Left hindlimb (tissue), 1 donor: ENCODE measurements around the gene KCNQ5.
A peak's percentile ranks its signal among the peaks of the same experiment; 100 is the strongest.

Source experiments
- DNase-seq: peaks from one replicate; pipeline ENCODE4 v3.0.0-alpha.2; 2018

KCNQ5 gene

DNA sequence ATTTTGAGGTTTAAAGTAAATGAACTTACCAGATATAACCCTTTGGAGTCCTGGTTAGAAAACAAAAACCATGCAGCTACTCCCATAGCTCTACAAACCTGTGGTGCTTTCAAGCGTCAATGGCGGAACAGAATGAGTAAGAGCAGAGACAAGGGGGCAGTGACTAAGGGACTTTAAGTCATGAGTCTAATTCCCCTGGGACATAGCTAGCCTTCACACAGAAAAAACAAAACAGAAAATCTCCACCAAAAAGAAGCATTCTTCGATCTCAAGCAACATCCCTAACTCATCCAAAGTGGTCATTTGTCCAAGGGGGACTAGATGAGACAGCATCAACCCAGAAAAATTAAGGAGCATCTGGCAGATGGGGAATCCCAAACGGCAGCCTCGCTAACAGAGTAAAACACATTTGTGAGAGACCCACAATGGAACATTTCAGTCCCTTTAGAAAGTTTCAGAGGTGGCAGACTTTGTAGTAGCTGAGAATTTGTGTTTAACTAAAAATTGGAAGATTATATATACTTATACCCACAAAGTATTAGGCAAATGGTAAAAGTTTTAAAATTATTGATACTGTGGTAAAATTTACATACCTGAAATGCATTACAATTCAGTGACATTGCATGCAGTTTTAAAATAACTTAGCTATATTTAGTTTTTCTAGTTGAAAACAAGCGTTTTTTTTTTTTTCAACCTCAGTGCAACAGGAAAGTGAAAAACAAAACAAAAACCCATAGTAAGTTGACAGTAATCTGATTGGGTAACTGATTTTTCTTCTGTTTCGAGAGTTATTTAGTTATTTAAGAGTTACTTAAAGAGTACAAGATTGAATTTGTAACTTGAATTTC lies 67.5 kb downstream of the KCNQ5 start:
- DNase-seq, result no peak

DNA sequence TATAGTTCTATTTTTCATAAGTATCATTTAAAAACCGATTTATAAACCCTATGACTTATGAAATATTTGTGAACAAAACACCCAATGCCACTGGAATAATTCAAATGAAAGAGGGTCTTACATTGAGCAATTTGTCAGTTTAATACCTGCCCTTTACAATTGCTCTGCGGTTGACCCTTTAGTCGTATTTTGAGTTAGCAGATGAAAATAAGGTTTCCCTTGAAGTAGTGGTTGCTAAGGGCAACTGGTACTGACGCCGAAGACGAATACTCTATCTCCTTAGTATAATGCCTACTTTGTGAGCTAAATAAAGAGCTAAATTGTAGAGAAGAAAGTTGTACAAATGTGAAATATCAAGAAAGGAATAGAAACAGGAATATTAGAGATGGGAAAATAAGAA lies 69.4 kb downstream of the KCNQ5 start:
- no peak for DNase-seq

DNA sequence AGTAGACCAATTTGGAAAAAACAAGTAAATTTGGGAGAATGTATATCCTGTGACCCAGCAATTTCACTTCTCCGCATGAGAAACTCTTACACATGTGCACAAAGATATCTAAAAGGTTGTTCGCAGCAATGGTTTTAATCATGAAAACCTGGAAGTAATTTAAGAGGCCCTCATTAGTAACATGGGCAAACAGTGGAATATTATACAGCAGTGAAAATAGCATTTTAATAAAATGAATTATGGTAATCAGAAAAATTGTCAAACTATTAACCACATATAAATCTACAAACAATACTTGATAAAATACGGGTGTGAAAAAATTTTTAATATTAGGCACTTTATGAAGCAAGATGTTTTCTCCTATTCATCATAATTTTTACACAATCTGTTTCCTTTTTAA lies 74.2 kb downstream of the KCNQ5 start:
- no peak for DNase-seq

DNA sequence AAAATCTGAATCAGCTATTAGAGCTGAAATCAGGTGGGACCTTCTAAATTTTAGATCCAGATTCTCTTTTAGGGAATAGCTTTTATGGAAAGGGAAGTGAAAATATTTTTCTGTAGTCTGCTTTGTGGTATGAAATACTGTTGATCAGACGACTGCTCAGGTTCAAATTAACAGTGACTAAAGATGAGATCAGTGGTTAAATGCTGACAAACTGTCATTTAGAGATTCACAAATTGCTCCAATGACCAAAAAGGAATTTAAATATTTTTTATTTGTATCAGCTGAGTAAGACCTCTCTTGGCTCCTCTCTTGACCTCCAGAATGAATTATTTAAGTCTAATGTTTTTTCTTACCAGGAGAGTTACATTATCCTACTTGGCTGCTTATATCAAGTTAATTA lies 77.3 kb downstream of the KCNQ5 start:
- DNase-seq, result no peak

DNA sequence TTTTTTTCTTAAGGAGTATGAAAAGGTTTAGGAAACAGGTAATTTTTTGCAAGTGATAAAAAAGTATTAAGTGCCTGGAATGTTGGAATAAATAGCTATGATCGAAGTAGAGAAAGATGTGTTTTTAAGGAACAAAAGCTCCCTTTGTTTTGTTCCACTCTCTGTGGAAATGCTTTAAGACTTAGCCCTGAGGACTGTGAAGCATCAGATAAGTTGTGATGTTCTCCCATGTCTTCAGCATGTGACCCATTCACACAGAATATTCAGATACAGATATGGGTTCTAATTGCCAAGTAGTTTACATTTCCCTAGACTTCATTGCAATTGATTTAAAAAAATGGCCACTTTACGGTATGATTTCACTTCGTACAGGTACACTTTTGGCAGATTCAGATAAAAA lies 80.6 kb downstream of the KCNQ5 start:
- DNase-seq, result no peak

DNA sequence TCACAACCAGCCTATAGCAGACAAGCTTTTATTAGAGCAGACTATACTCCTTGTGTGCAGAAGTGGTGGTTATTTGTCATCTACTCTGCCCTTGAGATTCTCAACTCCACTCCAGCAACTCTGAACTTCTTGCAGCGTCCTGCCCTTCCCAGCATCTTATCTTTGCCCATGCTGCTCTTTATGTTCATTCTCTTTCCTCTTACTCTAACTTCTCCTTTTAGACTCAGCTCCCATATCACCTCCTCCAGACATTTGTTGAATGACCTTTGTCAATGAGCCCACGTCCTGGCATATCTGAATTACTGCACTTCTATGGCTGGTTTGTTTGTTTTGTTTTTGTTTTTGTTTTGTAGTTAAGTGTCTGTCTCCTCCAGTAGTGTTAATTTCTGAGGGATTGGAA lies 81.2 kb downstream of the KCNQ5 start:
- no peak for DNase-seq

DNA sequence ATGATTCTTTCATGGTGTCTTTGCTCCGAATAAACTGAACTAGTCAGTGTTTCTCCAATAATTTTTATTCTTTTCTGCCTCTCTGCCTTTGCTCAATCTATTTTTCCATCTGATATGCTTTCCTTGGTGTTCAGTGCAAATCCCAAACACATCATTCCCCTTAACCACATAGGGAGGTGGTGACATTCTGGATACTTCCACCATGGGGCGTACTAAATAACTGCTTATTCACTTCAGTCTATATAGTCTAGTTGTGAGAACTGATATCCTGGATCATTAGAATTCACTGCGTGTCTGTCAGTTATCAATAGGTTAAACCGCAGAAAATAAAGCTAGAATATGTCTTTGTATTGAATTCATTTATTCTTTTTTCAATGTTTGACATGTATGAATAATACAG lies 83.1 kb downstream of the KCNQ5 start:
- no peak for DNase-seq

DNA sequence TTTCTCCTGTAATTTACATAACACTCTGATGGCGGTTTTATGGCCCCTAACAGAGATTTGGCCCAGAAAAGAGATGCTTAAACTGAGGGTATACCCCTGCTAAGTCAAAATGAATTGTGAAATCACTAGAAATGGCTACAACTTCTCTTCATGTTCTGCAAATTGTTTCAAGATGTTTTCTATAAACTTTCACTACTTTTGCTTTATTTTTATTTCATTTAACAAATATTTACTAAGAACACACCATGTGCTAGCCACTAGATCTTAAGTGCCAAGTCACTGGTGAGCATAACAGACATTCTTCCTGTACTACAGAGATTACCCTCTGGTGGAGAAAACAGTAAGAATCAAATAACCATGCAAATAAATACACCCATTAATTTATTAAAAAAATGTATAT lies 87.6 kb downstream of the KCNQ5 start:
- DNase-seq, result no peak

DNA sequence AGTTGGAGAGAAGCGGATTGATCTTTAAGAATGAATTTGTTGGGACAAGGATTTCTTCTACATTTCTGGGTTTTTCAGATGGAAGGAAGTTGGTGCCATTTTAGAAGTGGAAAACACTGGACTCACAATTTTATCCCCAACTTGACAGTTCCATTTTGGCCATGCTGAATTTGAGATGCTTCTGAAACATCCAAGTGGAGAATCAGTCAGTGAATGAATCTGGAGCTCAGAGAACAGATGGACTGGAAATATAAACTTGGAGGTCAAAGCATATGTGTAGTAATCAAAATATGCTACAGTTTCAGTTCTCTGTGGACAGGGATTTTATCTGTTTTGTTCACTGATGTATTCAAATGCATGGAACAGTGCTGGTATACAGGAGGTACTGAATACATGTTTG lies 89.9 kb downstream of the KCNQ5 start:
- no peak for DNase-seq

DNA sequence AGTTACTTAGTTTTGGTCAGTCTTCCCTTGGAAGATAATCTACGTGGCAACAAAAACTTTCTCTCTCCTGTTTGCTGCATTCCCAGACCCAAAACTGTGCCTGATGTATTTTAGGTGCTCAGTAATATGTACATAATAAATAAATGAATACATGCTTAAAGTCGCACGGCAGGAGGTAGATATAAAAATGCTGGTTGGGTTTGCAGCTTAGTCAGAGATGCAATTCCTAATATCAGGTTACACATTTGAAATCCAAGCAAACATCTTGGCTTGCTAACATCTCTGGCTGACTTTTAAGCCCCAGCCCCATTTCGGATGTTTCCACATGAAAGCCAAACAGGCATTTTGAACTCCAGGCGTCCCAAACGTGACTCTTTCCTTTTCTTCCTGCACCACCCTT lies 91.0 kb downstream of the KCNQ5 start:
- DNase-seq, result no peak

DNA sequence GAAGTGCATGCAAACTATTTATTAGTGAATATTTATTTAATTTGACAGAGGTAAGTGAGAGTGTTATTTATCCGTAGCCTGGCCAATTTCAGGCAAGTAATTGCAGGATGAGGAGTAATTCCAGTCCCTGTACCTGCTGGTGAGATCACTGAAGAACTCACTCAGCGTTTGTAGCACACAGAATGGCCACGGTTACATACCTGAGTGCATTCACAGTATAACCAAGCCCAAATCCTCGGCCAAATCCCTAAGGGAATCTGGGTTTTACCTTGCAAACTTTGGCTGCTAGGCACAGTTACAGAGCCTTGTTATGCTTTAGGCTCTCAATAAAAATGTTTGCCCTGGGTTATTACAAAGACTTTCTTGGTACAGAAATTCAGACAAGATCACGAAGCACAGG lies 93.3 kb downstream of the KCNQ5 start:
- DNase-seq, result no peak

DNA sequence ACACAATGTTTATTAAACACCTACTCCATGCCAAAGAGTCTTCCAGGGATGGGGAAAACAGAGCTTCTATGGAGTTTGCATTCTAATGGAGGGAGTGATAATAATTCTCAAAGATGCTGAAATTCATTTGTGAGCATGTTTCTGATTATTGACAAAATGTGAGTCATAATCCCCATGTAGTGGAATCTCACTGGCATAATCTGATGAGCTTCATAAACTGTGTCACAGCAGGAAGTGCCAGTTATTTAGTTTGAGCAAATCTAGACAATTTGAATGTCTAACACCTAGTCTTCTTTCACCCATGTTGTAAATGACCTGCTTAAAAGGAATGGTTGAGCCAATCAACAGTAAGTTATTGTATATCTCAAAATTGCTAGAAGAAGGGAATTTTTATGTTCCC lies 95.1 kb downstream of the KCNQ5 start:
- DNase-seq, result no peak

DNA sequence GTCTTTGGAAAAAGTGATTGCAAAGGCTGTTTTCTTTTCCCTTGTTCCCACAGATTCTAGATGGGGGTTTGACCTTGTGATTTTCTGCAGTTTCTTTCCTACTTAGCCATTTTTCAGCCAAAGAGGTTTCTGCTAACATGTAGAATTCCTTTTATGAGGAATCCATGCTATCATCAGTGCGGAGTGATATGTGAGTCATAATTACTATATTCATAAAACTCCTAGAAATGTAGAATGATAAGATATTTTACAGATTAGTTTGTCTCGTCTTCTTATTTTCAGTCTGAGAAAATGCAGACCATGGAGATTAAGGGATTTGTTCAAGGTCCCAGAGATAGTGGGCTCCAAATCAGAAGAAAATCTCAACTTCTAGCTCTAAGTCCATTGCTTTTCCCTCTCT lies 98.6 kb downstream of the KCNQ5 start:
- DNase-seq, result no peak

DNA sequence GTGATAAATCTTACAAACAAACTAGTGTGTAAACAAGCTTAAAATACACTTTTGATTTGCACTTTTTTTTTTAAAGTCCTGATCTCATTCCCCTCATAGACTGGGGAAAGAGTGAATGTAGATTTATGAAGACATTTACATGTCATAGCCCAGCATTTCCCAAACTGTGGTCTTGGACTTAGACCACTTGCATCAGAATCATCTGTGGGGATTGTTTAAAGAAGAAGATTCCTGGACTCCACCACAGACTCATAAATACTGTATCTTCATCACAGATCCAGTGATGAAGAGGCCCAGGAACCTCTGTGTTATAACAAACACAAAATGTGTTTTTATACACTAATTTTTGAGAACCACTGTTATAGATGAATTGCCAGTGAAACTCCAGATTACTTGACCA lies 99.5 kb downstream of the KCNQ5 start:
- DNase-seq, result no peak

DNA sequence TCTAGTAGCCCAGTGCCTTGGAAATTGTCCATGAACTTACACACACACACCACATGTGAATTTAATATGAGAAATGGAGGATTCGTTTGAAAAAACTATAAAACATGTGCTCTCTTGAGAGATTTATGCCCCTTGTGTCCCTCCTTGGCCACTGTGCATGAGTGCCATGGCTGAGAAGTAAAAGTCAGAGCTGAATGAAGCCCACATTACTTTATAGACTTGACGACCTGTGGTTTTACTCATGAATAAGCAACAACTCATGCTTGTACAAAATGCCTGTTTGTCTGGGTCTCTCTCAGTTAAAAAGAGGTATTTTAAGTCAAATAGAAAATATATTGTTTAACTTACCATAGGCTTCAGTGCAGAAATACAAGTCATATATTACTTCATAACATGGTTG lies 102.7 kb downstream of the KCNQ5 start:
- DNase-seq, result peak; percentile 26

DNA sequence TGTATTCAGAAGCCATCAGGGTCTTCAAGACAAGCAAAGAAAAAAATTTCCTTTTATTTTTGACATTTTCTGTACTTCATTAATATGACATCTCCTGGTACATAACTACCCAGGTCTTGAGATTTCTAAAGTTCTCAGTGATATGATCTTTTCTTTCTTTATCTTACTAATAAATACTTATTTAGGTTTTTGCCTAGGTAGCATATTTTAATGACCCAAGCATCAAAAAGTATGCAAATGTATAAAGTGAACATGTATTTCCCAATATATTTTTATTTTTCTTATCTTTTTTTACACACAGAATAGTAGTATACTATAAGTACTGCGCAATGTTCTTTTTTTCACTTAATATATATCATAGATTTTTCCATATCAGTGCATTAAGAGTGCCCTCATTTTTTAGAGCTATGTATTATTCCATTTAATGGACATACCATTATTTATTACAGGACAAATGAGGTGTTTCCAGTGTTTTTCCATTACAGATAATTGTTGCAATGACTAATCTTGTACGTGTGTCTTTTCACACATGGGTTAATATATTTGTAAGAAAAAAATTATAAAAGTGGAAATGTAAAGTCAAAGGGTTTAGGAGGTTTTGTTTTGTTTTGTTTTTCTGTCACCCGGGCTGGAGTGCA lies 107.0 kb downstream of the KCNQ5 start:
- no peak for DNase-seq

DNA sequence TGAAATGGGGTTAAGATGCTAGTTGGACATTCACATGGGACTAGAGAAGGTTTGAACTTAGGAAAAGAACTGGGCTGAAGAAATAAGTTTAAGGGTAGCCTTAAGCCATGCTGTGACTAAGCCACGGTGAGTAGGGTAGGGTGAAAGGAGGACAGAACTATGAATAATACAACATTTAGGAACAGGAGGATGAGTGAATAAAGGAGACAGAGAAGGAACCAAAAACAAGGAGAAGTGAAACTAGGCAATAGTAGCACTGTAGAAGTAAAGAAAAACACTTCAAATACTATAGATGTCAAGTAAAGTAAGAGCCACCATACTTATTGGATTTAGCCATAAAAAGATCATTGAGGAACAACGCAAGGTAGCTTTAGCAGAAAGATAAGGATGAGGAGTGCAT lies 111.2 kb downstream of the KCNQ5 start:
- DNase-seq, result no peak

DNA sequence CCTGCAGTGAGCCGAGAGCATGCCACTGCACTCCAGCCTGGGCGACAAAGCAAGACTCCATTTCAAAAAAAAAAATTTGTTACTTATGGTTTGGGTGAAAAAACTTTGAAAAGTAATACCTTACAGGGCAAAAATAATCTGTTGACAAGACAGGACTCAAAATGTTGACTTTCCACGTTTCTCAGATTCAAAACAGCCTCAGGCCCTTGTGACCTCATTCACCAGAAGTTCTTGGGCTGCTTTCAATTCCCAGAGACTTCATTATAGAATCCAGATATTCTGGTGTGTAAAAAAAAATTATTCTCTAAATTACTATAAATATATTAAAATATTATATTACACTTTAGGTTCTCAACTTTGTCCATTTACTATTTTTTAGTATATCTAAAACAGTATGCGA lies 116.2 kb downstream of the KCNQ5 start:
- DNase-seq, result no peak

DNA sequence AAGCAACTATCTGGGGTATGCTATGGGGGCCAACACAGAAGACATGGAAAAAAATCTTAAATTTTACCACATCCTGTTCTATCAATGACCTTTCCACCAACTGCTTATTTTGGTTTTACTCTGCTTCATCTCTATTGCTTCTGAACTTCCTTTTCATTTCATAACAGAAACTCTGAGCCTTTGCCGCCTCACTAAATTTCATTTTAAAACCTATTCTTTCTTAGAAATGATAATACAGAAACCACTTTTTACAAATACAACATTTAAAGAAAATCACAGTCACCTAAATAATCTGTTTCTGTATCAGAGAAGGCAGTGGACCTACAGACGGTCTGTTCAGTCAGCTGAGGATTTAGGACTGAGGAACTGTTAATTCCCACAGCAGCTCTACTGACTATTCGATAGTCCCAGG lies 117.5 kb downstream of the KCNQ5 start:
- DNase-seq, result no peak

DNA sequence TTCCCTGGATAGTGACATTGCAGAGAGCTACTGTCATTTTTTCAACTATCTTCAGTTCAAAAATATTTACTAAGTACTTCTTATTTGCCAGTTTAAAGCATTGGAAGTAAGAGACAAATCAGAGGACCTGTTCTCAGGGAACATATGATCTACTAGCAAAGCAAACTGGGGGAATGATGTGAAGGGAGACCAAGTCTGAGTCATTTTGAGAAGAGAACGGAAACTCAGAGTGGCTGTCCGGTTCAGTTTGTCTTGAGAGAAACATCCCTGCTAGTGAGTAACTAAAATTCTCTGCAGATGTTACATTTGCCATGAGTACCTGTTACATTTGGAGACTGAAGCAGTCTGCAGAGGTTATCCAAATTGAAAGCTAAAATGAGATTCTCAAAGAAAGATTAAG lies 118.3 kb downstream of the KCNQ5 start:
- no peak for DNase-seq

DNA sequence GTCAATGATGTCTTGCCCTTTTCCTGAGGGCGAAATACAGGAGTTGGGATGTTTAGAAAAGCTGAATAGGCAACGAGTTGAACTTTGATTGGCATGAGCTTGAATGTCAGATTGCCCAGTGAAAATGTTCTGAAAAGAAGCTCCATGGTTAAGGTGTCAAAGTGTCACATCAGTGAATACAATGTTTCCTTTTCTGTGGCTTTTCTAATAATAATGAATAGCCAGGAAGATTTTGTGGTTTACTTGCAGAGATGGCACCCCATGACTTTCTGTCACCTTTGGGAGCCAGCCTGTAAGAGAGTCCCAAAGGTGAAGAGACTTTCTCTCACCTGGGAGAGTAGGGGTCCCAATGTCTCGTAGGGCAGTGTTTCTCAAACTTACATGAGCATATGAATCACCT lies 119.2 kb downstream of the KCNQ5 start:
- DNase-seq, result no peak

DNA sequence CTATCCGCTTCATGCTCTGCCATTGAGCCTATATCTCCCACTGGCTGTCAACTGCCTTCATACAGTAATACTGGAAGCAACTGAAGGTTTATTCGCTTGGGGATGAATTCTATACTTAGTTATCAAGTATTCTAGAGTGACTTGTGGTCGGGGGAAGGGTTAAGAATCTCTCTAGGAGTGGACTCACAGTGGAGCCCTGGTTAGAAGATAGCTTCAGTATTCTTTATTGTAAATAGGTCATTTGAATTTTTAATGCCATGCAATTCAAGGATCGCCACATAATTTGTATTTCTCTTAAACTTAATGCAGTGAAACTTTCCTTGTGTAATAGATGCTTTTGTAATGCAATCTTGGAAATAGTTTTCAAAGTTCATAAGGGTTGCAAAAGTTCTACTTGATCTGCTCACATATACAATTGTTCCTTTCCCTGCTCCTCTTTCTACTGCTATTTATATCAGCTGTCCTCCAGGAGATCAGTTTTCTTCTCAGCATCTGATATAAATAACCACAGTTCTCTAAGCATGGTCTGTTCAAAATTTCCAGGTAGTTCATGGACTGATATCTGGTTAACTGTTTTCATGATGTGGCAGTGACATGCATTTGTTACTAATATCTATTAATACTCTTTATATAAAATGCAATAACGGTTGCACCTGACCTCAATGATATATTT lies 120.3 kb downstream of the KCNQ5 start:
- no peak for DNase-seq

DNA sequence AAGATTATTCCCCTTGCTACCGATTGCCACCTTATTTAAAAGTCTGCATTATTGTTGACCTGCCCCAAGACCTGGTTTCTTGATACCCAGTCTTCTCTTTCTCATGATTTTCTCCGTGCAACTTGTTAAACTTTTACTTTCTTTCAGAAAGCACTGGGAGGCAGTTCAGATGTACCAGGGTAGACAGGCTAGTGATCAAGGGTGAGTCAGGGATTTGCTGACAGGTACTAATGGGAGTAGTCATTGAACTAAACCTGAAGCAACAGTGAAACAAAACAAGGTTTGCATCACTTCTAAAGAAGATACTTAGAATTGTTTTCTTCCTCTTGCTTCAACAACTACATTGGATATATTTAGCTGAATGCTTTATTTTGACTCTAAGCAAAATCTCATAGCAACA lies 124.4 kb downstream of the KCNQ5 start:
- DNase-seq, result no peak

DNA sequence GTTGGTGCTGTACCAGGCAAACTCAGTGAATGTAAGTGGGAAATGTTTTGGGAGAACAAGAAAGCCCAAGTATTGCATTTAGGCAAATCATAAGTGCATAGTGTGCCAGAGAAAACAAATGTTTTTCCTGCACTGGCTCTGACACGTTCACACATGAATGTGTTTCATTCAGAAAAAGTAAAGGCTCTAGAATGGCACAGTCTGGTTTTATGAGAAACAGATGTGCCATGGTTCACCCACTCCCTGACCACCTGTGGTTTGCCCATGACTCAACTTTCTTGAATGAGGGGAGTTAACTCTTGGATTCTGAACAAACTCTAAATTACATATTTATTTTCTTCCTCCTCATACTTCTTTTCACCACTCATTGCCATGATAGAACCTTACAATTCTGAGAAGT lies 126.9 kb downstream of the KCNQ5 start:
- peak; percentile 54 for DNase-seq
